MM.1S (cell line): ENCODE data around the gene MBTPS2.
A peak's percentile ranks its signal among the peaks of the same experiment; 100 is the strongest.

Experiments used
- DNase-seq: peaks from one replicate; pipeline ENCODE4 v3.0.0-alpha.2; 2015
- H2AFZ ChIP-seq: fragments of 300-600 bp; sonication (generic); 2 replicates; pipeline ENCODE4 v1.6.0; 2016; ENCODE audit warnings: antibody characterized with exemption, low read length
- H3F3A ChIP-seq: fragments of 300-600 bp; sonication (generic); 2 replicates; pipeline ENCODE4 v1.6.1; 2016; ENCODE audit warnings: mild to moderate bottlenecking, antibody characterized with exemption, low read length, moderate library complexity, mixed read lengths; ENCODE audit not compliant: insufficient read depth
- H3K27ac ChIP-seq: fragments of 300-600 bp; sonication (generic); 2 replicates; pipeline ENCODE4 v1.5.1; 2016; ENCODE audit warnings: mild to moderate bottlenecking, low read length
- H3K27me3 ChIP-seq: fragments of 300-600 bp; sonication (generic); replicated peaks from 2 replicates; pipeline ENCODE4 v1.6.0; 2016; ENCODE audit warnings: low read length; ENCODE audit not compliant: insufficient read depth
- H3K36me3 ChIP-seq: fragments of 300-600 bp; sonication (generic); replicated peaks from 2 replicates; pipeline ENCODE4 v1.6.1; 2016; ENCODE audit warnings: mild to moderate bottlenecking, low read length, mixed read lengths; ENCODE audit not compliant: insufficient read depth
- H3K4me1 ChIP-seq: fragments of 300-600 bp; sonication (generic); 2 replicates; pipeline ENCODE4 v1.6.1; 2016; ENCODE audit warnings: low read length, mixed read lengths
- H3K4me2 ChIP-seq: fragments of 300-600 bp; sonication (generic); 2 replicates; pipeline ENCODE4 v1.6.0; 2016; ENCODE audit warnings: low read depth, low read length
- H3K4me3 ChIP-seq: fragments of 300-600 bp; sonication (generic); 2 replicates; pipeline ENCODE4 v1.5.1; 2016; ENCODE audit warnings: low read length, mixed read lengths
- H3K79me2 ChIP-seq: fragments of 300-600 bp; sonication (generic); 2 replicates; pipeline ENCODE4 v1.6.1; 2016; ENCODE audit warnings: mixed run types, low read length, mixed read lengths
- H3K9ac ChIP-seq: fragments of 300-600 bp; sonication (generic); 2 replicates; pipeline ENCODE4 v1.6.1; 2016; ENCODE audit warnings: low read length, mixed read lengths
- H3K9me2 ChIP-seq: fragments of 300-600 bp; sonication (generic); replicated peaks from 2 replicates; pipeline ENCODE4 v1.6.1; 2016; ENCODE audit warnings: mild to moderate bottlenecking, low read length, mixed read lengths; ENCODE audit not compliant: insufficient read depth
- H3K9me3 ChIP-seq: fragments of 300-600 bp; sonication (generic); replicated peaks from 2 replicates; pipeline ENCODE4 v1.6.1; 2016; ENCODE audit warnings: mild to moderate bottlenecking, low read length, mixed read lengths; ENCODE audit not compliant: insufficient read depth
- H4K20me1 ChIP-seq: fragments of 300-600 bp; sonication (generic); 2 replicates; pipeline ENCODE4 v1.6.1; 2016; ENCODE audit warnings: mild to moderate bottlenecking, low read length, moderate library complexity, mixed read lengths; ENCODE audit not compliant: insufficient read depth
- CTCF ChIP-seq: fragments of 300-600 bp; sonication (generic); IDR thresholded peaks from 2 replicates; pipeline ENCODE4 v1.5.1; 2016; ENCODE audit warnings: antibody characterized with exemption, low read length, mixed read lengths
- EZH2 ChIP-seq: fragments of 300-600 bp; sonication (generic); optimal IDR thresholded peaks from 2 replicates; pipeline ENCODE3; 2017; ENCODE audit warnings: low read depth, mild to moderate bottlenecking, antibody characterized with exemption, low read length, mixed read lengths
- EZH2phosphoT487 ChIP-seq: fragments of 300-600 bp; sonication (generic); IDR thresholded peaks from 2 replicates; pipeline ENCODE4 v1.6.1; 2018; ENCODE audit warnings: antibody characterized with exemption, low read length

The MBTPS2 gene

GRCh38 chrX:21840193-21840545 lies 752 bp downstream of the MBTPS2 start:
- no peaks in the 10 kb centered on the region for H3K9me3 ChIP-seq
- TF ChIP-seq EZH2 (no peak), EZH2phosphoT487 (no peak), CTCF (no peak)
- peak overlapping the region; percentile 85 for H3K4me2 ChIP-seq
- no peaks in the 10 kb centered on the region for H3F3A ChIP-seq
- peak overlapping the region; percentile 49; the same call in 1 of the 2 replicates for H3K27ac ChIP-seq
- DNase-seq: peak; percentile 34
- no peaks in the 10 kb centered on the region for H3K36me3 ChIP-seq
- no peaks in the 10 kb centered on the region for H3K4me1 ChIP-seq
- H3K4me3 ChIP-seq: peak overlapping the region; percentile 73
- H3K9me2 ChIP-seq: no peaks in the 10 kb centered on the region
- H4K20me1 ChIP-seq: no peaks in the 10 kb centered on the region
- peak overlapping the region; percentile 56 for H2AFZ ChIP-seq
- H3K79me2 ChIP-seq: peaks cover 13% of the 10 kb centered on the region
- H3K27me3 ChIP-seq: no peaks in the 10 kb centered on the region
- peak overlapping the region; percentile 92 for H3K9ac ChIP-seq

- TF ChIP-seq CTCF (no peak), EZH2 (no peak), EZH2phosphoT487 (no peak)
- H2AFZ ChIP-seq: no peak overlapping the region
- no peaks in the 10 kb centered on the region for H3K4me1 ChIP-seq
- no peaks in the 10 kb centered on the region for H4K20me1 ChIP-seq
- no peaks in the 10 kb centered on the region for H3K36me3 ChIP-seq
- no peak for DNase-seq
- H3K27ac ChIP-seq: no peak overlapping the region
- no peak overlapping the region for H3K4me2 ChIP-seq
- H3F3A ChIP-seq: no peaks in the 10 kb centered on the region
- H3K9me2 ChIP-seq: no peaks in the 10 kb centered on the region
- H3K4me3 ChIP-seq: no peak overlapping the region
- H3K79me2 ChIP-seq: peaks cover 13% of the 10 kb centered on the region
- no peaks in the 10 kb centered on the region for H3K27me3 ChIP-seq
- no peaks in the 10 kb centered on the region for H3K9me3 ChIP-seq
- H3K9ac ChIP-seq: no peak overlapping the region
These were observed 3.8 kb downstream of the MBTPS2 start for GRCh38 chrX:21843179-21843578.

GRCh38 chrX:21845096-21845495 lies 5.7 kb downstream of the MBTPS2 start:
- H3K79me2 ChIP-seq: peaks cover 8% of the 10 kb centered on the region
- H3K9me3 ChIP-seq: no peaks in the 10 kb centered on the region
- no peaks in the 10 kb centered on the region for H3K36me3 ChIP-seq
- no peak for TF ChIP-seq CTCF
- TF ChIP-seq EZH2phosphoT487: no peak
- no peak for TF ChIP-seq EZH2
- no peak overlapping the region for H3K27ac ChIP-seq
- no peak overlapping the region for H2AFZ ChIP-seq
- H3K4me2 ChIP-seq: no peak overlapping the region
- no peaks in the 10 kb centered on the region for H3K9me2 ChIP-seq
- H3F3A ChIP-seq: no peaks in the 10 kb centered on the region
- DNase-seq: no peak
- H3K4me1 ChIP-seq: no peaks in the 10 kb centered on the region
- no peak overlapping the region for H3K9ac ChIP-seq
- no peak overlapping the region for H3K4me3 ChIP-seq
- H3K27me3 ChIP-seq: no peaks in the 10 kb centered on the region
- no peaks in the 10 kb centered on the region for H4K20me1 ChIP-seq
